ENCODE results near the gene MIEN1. TPM values are rescaled to one million over a fixed set of nuclear protein-coding genes. Genes with fewer than 3 reads are reported as not detected.

The MIEN1 gene
- total and polyA plus RNA-seq, 2 of the 13 experiments (the other 11 are each of a cell fraction or from before 2014, with no cell fraction given), result 40.6 to 56.6 TPM

DNA sequence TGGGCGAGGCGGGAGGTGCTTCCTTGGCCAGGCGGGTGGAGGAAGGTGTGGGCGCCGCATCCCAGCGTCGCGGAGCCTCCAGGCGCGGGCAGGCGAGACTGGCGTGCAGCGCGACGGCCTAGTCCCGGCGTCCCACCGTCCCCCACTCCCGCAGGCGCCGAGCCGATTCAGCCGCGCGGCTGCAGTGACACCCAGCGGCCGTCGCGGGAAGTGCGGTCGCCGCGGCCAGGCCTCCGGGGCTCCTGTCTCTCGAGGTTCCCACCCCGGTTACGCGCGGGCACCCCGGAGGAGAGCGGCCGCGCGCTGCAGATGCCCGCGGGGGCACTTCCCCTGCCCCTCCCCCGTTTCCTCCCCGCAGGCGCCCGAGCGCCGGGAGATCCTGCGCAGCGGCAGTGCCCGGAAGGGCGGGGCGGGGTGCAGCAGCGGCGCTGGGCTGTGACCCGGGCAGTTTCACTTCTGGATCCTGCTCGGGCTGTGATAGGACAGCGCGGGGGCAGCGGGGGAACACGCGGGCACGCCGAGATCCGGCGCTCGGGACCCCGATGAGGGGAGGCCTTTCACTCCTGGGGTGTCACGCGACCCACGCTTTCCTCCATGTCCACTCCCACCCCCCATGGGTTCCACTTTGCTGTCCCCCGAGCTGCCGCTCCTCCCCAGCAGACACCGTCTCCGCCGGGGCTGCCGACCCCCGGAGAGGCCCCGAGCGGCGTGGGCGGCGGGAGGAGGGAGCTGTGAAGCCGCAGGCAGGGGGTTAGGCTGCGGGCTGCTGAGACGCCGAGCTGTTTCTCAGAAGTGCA is 24.0 kb upstream of the MIEN1 start (continued):
- TF ChIP-seq SALL2 (CRISPR knock-in tag; IDR thresholded peaks at IDR 0.05), result peak; percentile 95
- peak; percentile 64; the same call in 1 of the 2 replicates for TF ChIP-seq TEAD2 (CRISPR knock-in tag; IDR thresholded peaks at IDR 0.05)
- TF ChIP-seq ZNF34 (CRISPR knock-in tag; IDR thresholded peaks at IDR 0.05; ENCODE audit: borderline replicate concordance), result peak; percentile 99
- peak; percentile 48 for TF ChIP-seq CBX5 (CRISPR knock-in tag; IDR thresholded peaks at IDR 0.05; ENCODE audit: borderline replicate concordance)
- no peak for TF ChIP-seq HCFC1 (IDR thresholded peaks at IDR 0.05; ENCODE audit: low read depth, low read length)
- 0 out of 2 replicates have a peak, but pooled peaks have one; percentile 43 for TF ChIP-seq ZNF547 (CRISPR knock-in tag; IDR thresholded peaks at IDR 0.05)
- TF ChIP-seq, protein P1, sequence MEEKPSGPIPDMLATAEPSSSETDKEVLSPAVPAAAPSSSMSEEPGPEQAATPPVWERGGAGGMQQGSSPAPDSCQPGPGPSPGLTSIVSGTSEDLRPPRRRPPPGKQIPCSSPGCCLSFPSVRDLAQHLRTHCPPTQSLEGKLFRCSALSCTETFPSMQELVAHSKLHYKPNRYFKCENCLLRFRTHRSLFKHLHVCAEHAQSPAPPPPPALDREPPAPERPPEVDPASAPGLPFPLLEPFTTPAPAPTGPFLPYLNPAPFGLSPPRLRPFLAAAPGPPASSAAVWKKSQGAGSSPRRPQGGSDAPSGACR (CRISPR knock-in tag; IDR thresholded peaks at IDR 0.05), result peak; percentile 87; the same call in 1 of the 2 replicates
- TF ChIP-seq, protein P2, sequence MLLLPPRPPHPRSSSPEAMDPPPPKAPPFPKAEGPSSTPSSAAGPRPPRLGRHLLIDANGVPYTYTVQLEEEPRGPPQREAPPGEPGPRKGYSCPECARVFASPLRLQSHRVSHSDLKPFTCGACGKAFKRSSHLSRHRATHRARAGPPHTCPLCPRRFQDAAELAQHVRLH (CRISPR knock-in tag; IDR thresholded peaks at IDR 0.05; ENCODE audit: borderline replicate concordance, low read depth), result peak; percentile 76; the same call in 1 of the 2 replicates
- TF ChIP-seq, protein P3, sequence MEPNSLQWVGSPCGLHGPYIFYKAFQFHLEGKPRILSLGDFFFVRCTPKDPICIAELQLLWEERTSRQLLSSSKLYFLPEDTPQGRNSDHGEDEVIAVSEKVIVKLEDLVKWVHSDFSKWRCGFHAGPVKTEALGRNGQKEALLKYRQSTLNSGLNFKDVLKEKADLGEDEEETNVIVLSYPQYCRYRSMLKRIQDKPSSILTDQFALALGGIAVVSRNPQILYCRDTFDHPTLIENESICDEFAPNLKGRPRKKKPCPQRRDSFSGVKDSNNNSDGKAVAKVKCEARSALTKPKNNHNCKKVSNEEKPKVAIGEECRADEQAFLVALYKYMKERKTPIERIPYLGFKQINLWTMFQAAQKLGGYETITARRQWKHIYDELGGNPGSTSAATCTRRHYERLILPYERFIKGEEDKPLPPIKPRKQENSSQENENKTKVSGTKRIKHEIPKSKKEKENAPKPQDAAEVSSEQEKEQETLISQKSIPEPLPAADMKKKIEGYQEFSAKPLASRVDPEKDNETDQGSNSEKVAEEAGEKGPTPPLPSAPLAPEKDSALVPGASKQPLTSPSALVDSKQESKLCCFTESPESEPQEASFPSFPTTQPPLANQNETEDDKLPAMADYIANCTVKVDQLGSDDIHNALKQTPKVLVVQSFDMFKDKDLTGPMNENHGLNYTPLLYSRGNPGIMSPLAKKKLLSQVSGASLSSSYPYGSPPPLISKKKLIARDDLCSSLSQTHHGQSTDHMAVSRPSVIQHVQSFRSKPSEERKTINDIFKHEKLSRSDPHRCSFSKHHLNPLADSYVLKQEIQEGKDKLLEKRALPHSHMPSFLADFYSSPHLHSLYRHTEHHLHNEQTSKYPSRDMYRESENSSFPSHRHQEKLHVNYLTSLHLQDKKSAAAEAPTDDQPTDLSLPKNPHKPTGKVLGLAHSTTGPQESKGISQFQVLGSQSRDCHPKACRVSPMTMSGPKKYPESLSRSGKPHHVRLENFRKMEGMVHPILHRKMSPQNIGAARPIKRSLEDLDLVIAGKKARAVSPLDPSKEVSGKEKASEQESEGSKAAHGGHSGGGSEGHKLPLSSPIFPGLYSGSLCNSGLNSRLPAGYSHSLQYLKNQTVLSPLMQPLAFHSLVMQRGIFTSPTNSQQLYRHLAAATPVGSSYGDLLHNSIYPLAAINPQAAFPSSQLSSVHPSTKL (CRISPR knock-in tag; IDR thresholded peaks at IDR 0.05), result peak; percentile 80
- TF ChIP-seq ZBTB8A (CRISPR knock-in tag; IDR thresholded peaks at IDR 0.05; ENCODE audit: borderline replicate concordance, low read depth), result peak; percentile 79; the same call in 1 of the 2 replicates
- no peak for TF ChIP-seq ZNF747 (CRISPR knock-in tag; IDR thresholded peaks at IDR 0.05; ENCODE audit: borderline replicate concordance)
- peak; percentile 38; the same call in 1 of the 2 replicates for TF ChIP-seq ZNF660 (CRISPR knock-in tag; IDR thresholded peaks at IDR 0.05; ENCODE audit: borderline replicate concordance, low read depth)
- TF ChIP-seq JARID2 (CRISPR knock-in tag; IDR thresholded peaks at IDR 0.05; ENCODE audit: insufficient replicate concordance), result no peak
- peak; percentile 18; the same call in 1 of the 2 replicates for TF ChIP-seq HNF4A (CRISPR knock-in tag; IDR thresholded peaks at IDR 0.05)
- TF ChIP-seq RELA (CRISPR knock-in tag; IDR thresholded peaks at IDR 0.05), result peak; percentile 74
- TF ChIP-seq ZNF607 (CRISPR knock-in tag; IDR thresholded peaks at IDR 0.05; ENCODE audit: borderline replicate concordance), result peak; percentile 76
- peak; percentile 92 for TF ChIP-seq GABPB1 (CRISPR knock-in tag; IDR thresholded peaks at IDR 0.05)
- TF ChIP-seq, protein P4, sequence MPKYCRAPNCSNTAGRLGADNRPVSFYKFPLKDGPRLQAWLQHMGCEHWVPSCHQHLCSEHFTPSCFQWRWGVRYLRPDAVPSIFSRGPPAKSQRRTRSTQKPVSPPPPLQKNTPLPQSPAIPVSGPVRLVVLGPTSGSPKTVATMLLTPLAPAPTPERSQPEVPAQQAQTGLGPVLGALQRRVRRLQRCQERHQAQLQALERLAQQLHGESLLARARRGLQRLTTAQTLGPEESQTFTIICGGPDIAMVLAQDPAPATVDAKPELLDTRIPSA (CRISPR knock-in tag; IDR thresholded peaks at IDR 0.05; ENCODE audit: borderline replicate concordance), result peak; percentile 89
- peak; percentile 52 for TF ChIP-seq ZNF263 (CRISPR knock-in tag; IDR thresholded peaks at IDR 0.05)
- TF ChIP-seq CHCHD3 (CRISPR knock-in tag; IDR thresholded peaks at IDR 0.05), result peak; percentile 96
- no peak for TF ChIP-seq PTBP1 (IDR thresholded peaks at IDR 0.05; ENCODE audit: low read depth, low read length, poor library complexity, severe bottlenecking)
- no peak for TF ChIP-seq ZNF562 (CRISPR knock-in tag; IDR thresholded peaks at IDR 0.05; ENCODE audit: borderline replicate concordance)
- TF ChIP-seq TGIF2 (CRISPR knock-in tag; IDR thresholded peaks at IDR 0.05), result peak; percentile 61; the same call in 1 of the 2 replicates
- peak; percentile 97 for TF ChIP-seq ZNF543 (CRISPR knock-in tag; IDR thresholded peaks at IDR 0.05)
- TF ChIP-seq ARNT2 (CRISPR knock-in tag; IDR thresholded peaks at IDR 0.05; ENCODE audit: low read depth), result peak; percentile 99

Data from HepG2 (cell line).